GM18870 (cell line): ENCODE measurements around the gene YKT6.
"Not testable (repeated sequence)": the region's sequence is repeated elsewhere in the genome, so short reads cannot be mapped to it uniquely, and the experiment has no call there.

Experiments used
- ATAC-seq: cut with Tn5 transposase; IDR thresholded peaks from one replicate; pipeline ENCODE4 v1.9.1; 2021; ENCODE audit warnings: moderate library complexity; ENCODE audit not compliant: unreplicated experiment

Gene YKT6

GRCh38 chr7:44171901-44172300 is 28.9 kb upstream of the YKT6 start:
- not testable (repeated sequence) for ATAC-seq

- ATAC-seq, result no peak
Observed at GRCh38 chr7:44172352-44172751, 28.4 kb upstream of the YKT6 start.

GRCh38 chr7:44172803-44173424 is 27.9 kb upstream of the YKT6 start:
- ATAC-seq, result no peak

GRCh38 chr7:44173911-44174693 is 26.7 kb upstream of the YKT6 start:
- ATAC-seq, result no peak

- not testable (repeated sequence) for ATAC-seq
Observed at GRCh38 chr7:44174694-44174948, 26.2 kb upstream of the YKT6 start.

GRCh38 chr7:44175730-44176129 is 25.0 kb upstream of the YKT6 start:
- ATAC-seq, result no peak

- no peak for ATAC-seq
Observed at GRCh38 chr7:44176486-44176885, 24.3 kb upstream of the YKT6 start.

- no peak for ATAC-seq
Observed at GRCh38 chr7:44177570-44178131, 23.1 kb upstream of the YKT6 start.

- no peak for ATAC-seq
Observed at GRCh38 chr7:44180631-44181030, 20.1 kb upstream of the YKT6 start.

GRCh38 chr7:44182827-44183226 is 18.0 kb upstream of the YKT6 start:
- ATAC-seq, result no peak

- ATAC-seq, result no peak
Observed at GRCh38 chr7:44183386-44183785, 17.4 kb upstream of the YKT6 start.

- ATAC-seq, result no peak
Observed at GRCh38 chr7:44184206-44184872, 16.4 kb upstream of the YKT6 start.

GRCh38 chr7:44184873-44185446 is 15.8 kb upstream of the YKT6 start:
- ATAC-seq, result no peak

GRCh38 chr7:44185729-44186128 is 15.0 kb upstream of the YKT6 start:
- ATAC-seq, result no peak

GRCh38 chr7:44186736-44187135 is 14.0 kb upstream of the YKT6 start:
- ATAC-seq, result no peak

GRCh38 chr7:44187636-44188416 is 13.0 kb upstream of the YKT6 start:
- ATAC-seq, result no peak

GRCh38 chr7:44188480-44189225 is 12.1 kb upstream of the YKT6 start:
- no peak for ATAC-seq

GRCh38 chr7:44189286-44189992 is 11.3 kb upstream of the YKT6 start, which contains the start of gene GCK:
TSS of gene GCK (minus strand) at chr7:44189439. CDS start at chr7:44188953, 486 bp downstream.
- no peak for ATAC-seq
